GM19023 (cell line): ENCODE results near the gene PRB2.
"Not testable (repeated sequence)": the region's sequence is repeated elsewhere in the genome, so short reads cannot be mapped to it uniquely, and the experiment has no call there.

Experiments
- ATAC-seq: cut with Tn5 transposase; IDR thresholded peaks from one replicate; pipeline ENCODE4 v1.9.1; 2021; ENCODE audit warnings: mild to moderate bottlenecking, moderate library complexity; ENCODE audit not compliant: unreplicated experiment

PRB2 gene

GRCh38 chr12:11395467-11395866 is at the start of gene PRB2:
Gene PRB2 (minus strand): TSS chr12:11395567. CDS start chr12:11395529, 38 bp downstream.
- not testable (repeated sequence) for ATAC-seq

GRCh38 chr12:11437966-11438365 is 42.6 kb upstream of the PRB2 start:
- ATAC-seq = no peak

GRCh38 chr12:11433664-11434063 is 38.3 kb upstream of the PRB2 start:
- no peak for ATAC-seq

GRCh38 chr12:11431486-11431885 is 36.1 kb upstream of the PRB2 start:
- ATAC-seq = no peak

GRCh38 chr12:11427341-11427740 is 32.0 kb upstream of the PRB2 start:
- ATAC-seq = no peak

GRCh38 chr12:11412731-11413130 is 17.4 kb upstream of the PRB2 start:
- no peak for ATAC-seq

- ATAC-seq = no peak
Observed at GRCh38 chr12:11408096-11408495, 12.7 kb upstream of the PRB2 start.

GRCh38 chr12:11397366-11397765 is 2.0 kb upstream of the PRB2 start:
- no peak for ATAC-seq

GRCh38 chr12:11391456-11391855 is 3.9 kb downstream of the PRB2 start:
- ATAC-seq = not testable (repeated sequence)

- not testable (repeated sequence) for ATAC-seq
Observed at GRCh38 chr12:11377420-11377819, 17.9 kb downstream of the PRB2 start.

- ATAC-seq = no peak
Observed at GRCh38 chr12:11361151-11361550, 34.2 kb downstream of the PRB2 start.

GRCh38 chr12:11360205-11360883 is 35.0 kb downstream of the PRB2 start:
- ATAC-seq = not testable (repeated sequence)

- not testable (repeated sequence) for ATAC-seq
Observed at GRCh38 chr12:11351736-11352135, 43.6 kb downstream of the PRB2 start.

GRCh38 chr12:11348439-11348838 is 46.9 kb downstream of the PRB2 start:
- no peak for ATAC-seq

GRCh38 chr12:11347810-11348209 is 47.6 kb downstream of the PRB2 start:
- no peak for ATAC-seq

- no peak for ATAC-seq
Observed at GRCh38 chr12:11344500-11344899, 50.9 kb downstream of the PRB2 start.
